Trophoblast cell (in vitro differentiated cells and primary cell): ENCODE results near the gene LRIT2.

Experiments
- DNase-seq, 2 donors: peaks; one replicate each; pipeline ENCODE4 v3.0.0-alpha.2; 2016
- H2AFZ ChIP-seq: 2 replicates; pipeline ENCODE4 v1.6.1; 2013; ENCODE audit warnings: low read length, moderate library complexity, mild to moderate bottlenecking; ENCODE audit not compliant: insufficient read depth, poor library complexity
- H2AK5ac ChIP-seq: 2 replicates; pipeline ENCODE4 v1.6.1; 2013; ENCODE audit warnings: mild to moderate bottlenecking, low read length
- H2BK120ac ChIP-seq: 2 replicates; pipeline ENCODE4 v1.6.1; 2013; ENCODE audit warnings: low read length, mild to moderate bottlenecking, moderate library complexity; ENCODE audit not compliant: insufficient read depth, poor library complexity
- H2BK12ac ChIP-seq: 2 replicates; pipeline ENCODE4 v1.6.1; 2013; ENCODE audit warnings: mild to moderate bottlenecking, low read length, moderate library complexity
- H2BK5ac ChIP-seq: 2 replicates; pipeline ENCODE4 v1.6.1; 2013; ENCODE audit warnings: low read length, low read depth, moderate library complexity, mild to moderate bottlenecking; ENCODE audit not compliant: poor library complexity
- H3K14ac ChIP-seq: 2 replicates; pipeline ENCODE4 v1.6.1; 2013; ENCODE audit warnings: mild to moderate bottlenecking, low read length
- H3K18ac ChIP-seq: 2 replicates; pipeline ENCODE4 v1.6.1; 2013; ENCODE audit warnings: mild to moderate bottlenecking, low read length
- H3K23ac ChIP-seq: 2 replicates; pipeline ENCODE4 v1.6.1; 2013; ENCODE audit warnings: low read length
- H3K27ac ChIP-seq: 2 replicates; pipeline ENCODE4 v1.5.1; 2013; ENCODE audit warnings: low read depth, mild to moderate bottlenecking, inconsistent platforms, low read length, moderate library complexity
- H3K27me3 ChIP-seq: 2 replicates; pipeline ENCODE4 v1.6.1; 2013; ENCODE audit warnings: inconsistent platforms, mild to moderate bottlenecking, low read length, moderate library complexity; ENCODE audit not compliant: insufficient read depth
- H3K36me3 ChIP-seq, 2 experiments: 1 replicate in 1 of 2; 2 replicates in 1 of 2; pipeline ENCODE4 v1.6.1; 2013; ENCODE audit warnings: low read length in 2 of 2, mild to moderate bottlenecking in 2 of 2, moderate library complexity in 1 of 2; ENCODE audit not compliant: insufficient read depth in 2 of 2, control insufficient read depth in 1 of 2
- H3K4ac ChIP-seq: 2 replicates; pipeline ENCODE4 v1.6.1; 2013; ENCODE audit warnings: low read depth, mild to moderate bottlenecking, low read length, moderate library complexity
- H3K4me1 ChIP-seq, 2 experiments: 1 replicate in 1 of 2; 2 replicates in 1 of 2; pipeline ENCODE4 v1.6.1; 2013; ENCODE audit warnings: low read length in 2 of 2, mild to moderate bottlenecking in 2 of 2, moderate library complexity in 1 of 2; ENCODE audit not compliant: insufficient read depth in 2 of 2, control insufficient read depth in 1 of 2
- H3K4me2 ChIP-seq: 2 replicates; pipeline ENCODE4 v1.6.1; 2013; ENCODE audit warnings: inconsistent platforms, mild to moderate bottlenecking, low read length, moderate library complexity
- H3K4me3 ChIP-seq: 2 replicates; pipeline ENCODE4 v1.5.1; 2013; ENCODE audit warnings: mild to moderate bottlenecking, low read depth, low read length, inconsistent platforms
- H3K79me1 ChIP-seq: one replicate; pipeline ENCODE4 v1.6.1; 2013; ENCODE audit warnings: low read length
- H3K79me2 ChIP-seq: 2 replicates; pipeline ENCODE4 v1.6.1; 2013; ENCODE audit warnings: low read length, mild to moderate bottlenecking; ENCODE audit not compliant: control insufficient read depth, insufficient read depth, poor library complexity
- H3K9ac ChIP-seq: 2 replicates; pipeline ENCODE4 v1.6.1; 2013; ENCODE audit warnings: mild to moderate bottlenecking, low read length
- H3K9me3 ChIP-seq: 2 replicates; pipeline ENCODE4 v1.6.1; 2013; ENCODE audit warnings: low read depth, mild to moderate bottlenecking, control low read depth, inconsistent platforms, low read length; ENCODE audit not compliant: insufficient read depth
- H4K12ac ChIP-seq: 2 replicates; pipeline ENCODE4 v1.6.1; 2013; ENCODE audit warnings: low read depth, mild to moderate bottlenecking, low read length, moderate library complexity
- H4K8ac ChIP-seq: 2 replicates; pipeline ENCODE4 v1.6.1; 2013; ENCODE audit warnings: low read depth, mild to moderate bottlenecking, low read length, moderate library complexity
- H4K91ac ChIP-seq: one replicate; pipeline ENCODE4 v1.6.1; 2013; ENCODE audit warnings: low read depth, mild to moderate bottlenecking, low read length, moderate library complexity
- WGBS: extraction: QIAGEN DNeasy Blood & Tissue Kit; methylation state at CpG from one replicate; pipeline ENCODE4 v1.1.7; 2013; ENCODE audit warnings: missing lambda C conversion rate; ENCODE audit not compliant: insufficient read length, insufficient coverage; ENCODE audit errors: extremely low coverage; 5-methylcytosine and 5-hydroxymethylcytosine counted together

Gene LRIT2

DNA sequence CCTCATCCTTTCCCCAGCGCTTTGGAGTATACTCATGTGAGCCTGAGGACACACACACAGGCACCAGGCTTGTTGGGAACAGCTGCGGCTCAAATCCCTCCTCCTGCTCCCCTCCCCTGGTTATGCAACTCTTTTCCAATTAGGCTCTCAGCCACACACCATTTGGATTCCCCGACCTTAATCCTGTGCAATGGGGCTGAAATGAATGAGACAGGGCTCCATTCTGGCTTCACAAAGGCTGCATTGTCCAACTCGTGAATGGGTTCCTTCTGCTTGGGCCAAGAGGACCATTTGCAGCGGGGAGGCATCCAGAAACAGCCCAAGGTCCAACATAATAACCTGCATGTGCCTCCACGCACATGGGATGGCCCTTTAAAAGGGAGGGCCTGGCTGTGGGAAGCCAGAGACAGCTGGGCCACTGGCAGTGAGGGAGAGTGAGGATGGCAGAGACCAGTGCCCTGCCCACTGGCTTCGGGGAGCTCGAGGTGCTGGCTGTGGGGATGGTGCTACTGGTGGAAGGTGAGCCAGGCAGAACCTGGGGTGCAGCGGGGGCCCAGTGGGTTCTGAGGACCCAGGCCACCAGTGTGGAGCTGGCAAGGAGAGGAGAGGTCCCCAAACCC, 19.4 kb upstream of the LRIT2 start, which contains the start of gene RGR:
RGR (plus strand) TSS at position 403 of the 620 bp plus-strand sequence; CDS start at position 441, 38 bp downstream.
- Histone ChIP-seq H3K27ac (no peak within 1 kb of the TSS), H2BK120ac (no peak within 1 kb of the TSS), H3K79me2 (no peaks in the 10 kb centered on the region), H2BK5ac (no peak within 1 kb of the TSS), H3K18ac (no peak within 1 kb of the TSS), H3K27me3 (no peaks in the 10 kb centered on the region), H3K4me2 (no peak within 1 kb of the TSS), H2AK5ac (no peak within 1 kb of the TSS), H3K79me1 (no peaks in the 10 kb centered on the region), H3K9ac (no peak within 1 kb of the TSS), H3K4me3 (no peak within 1 kb of the TSS), H4K8ac (no peak within 1 kb of the TSS), H3K23ac (no peak within 1 kb of the TSS), H2AFZ (no peak within 1 kb of the TSS), H3K36me3 (no peaks in the 10 kb centered on the region), H3K9me3 (no peaks in the 10 kb centered on the region), H3K14ac (no peak within 1 kb of the TSS), H4K12ac (no peak within 1 kb of the TSS), H2BK12ac (no peak within 1 kb of the TSS), H3K4ac (no peak within 1 kb of the TSS), H4K91ac (no peak within 1 kb of the TSS), H3K4me1 (no peaks in the 10 kb centered on the region)
- no CpG with 5 or more reads among the region's 9 CpGs for WGBS
- DNase-seq: no peak

GRCh38 chr10:84243759-84244158, 18.4 kb upstream of the LRIT2 start:
- no peak overlapping the region for H4K12ac ChIP-seq
- no peak overlapping the region for H2BK5ac ChIP-seq
- H3K18ac ChIP-seq: no peak overlapping the region
- H3K27me3 ChIP-seq: no peaks in the 10 kb centered on the region
- no peaks in the 10 kb centered on the region for H3K36me3 ChIP-seq
- no peak overlapping the region for H3K9ac ChIP-seq
- DNase-seq: peak; percentile 82 to 95
- H3K79me1 ChIP-seq: no peaks in the 10 kb centered on the region
- H3K4me2 ChIP-seq: no peak overlapping the region
- no peaks in the 10 kb centered on the region for H3K4me1 ChIP-seq
- no peaks in the 10 kb centered on the region for H3K79me2 ChIP-seq
- H3K23ac ChIP-seq: no peak overlapping the region
- no peak overlapping the region for H3K4me3 ChIP-seq
- no peak overlapping the region for H4K8ac ChIP-seq
- H2AK5ac ChIP-seq: no peak overlapping the region
- H3K27ac ChIP-seq: no peak overlapping the region
- WGBS: no CpG with 5 or more reads among the region's 3 CpGs
- H3K4ac ChIP-seq: no peak overlapping the region
- H2AFZ ChIP-seq: no peak overlapping the region
- no peak overlapping the region for H2BK120ac ChIP-seq
- H3K14ac ChIP-seq: no peak overlapping the region
- H4K91ac ChIP-seq: no peak overlapping the region
- no peaks in the 10 kb centered on the region for H3K9me3 ChIP-seq
- H2BK12ac ChIP-seq: no peak overlapping the region

- Histone ChIP-seq H2AFZ (no peak within 1 kb of the TSS), H3K27me3 (no peaks in the 10 kb centered on the region), H3K36me3 (no peaks in the 10 kb centered on the region), H3K23ac (no peak within 1 kb of the TSS), H4K91ac (no peak within 1 kb of the TSS), H3K9me3 (peaks cover 1% of the 10 kb centered on the region), H3K4me3 (no peak within 1 kb of the TSS), H3K79me1 (no peaks in the 10 kb centered on the region), H3K27ac (no peak within 1 kb of the TSS), H2BK120ac (no peak within 1 kb of the TSS), H3K4me1 (no peaks in the 10 kb centered on the region), H3K9ac (no peak within 1 kb of the TSS), H2BK12ac (no peak within 1 kb of the TSS), H2BK5ac (no peak within 1 kb of the TSS), H4K8ac (no peak within 1 kb of the TSS), H3K18ac (no peak within 1 kb of the TSS), H3K14ac (no peak within 1 kb of the TSS), H3K79me2 (no peaks in the 10 kb centered on the region), H4K12ac (no peak within 1 kb of the TSS), H2AK5ac (no peak within 1 kb of the TSS), H3K4me2 (no peak within 1 kb of the TSS), H3K4ac (no peak within 1 kb of the TSS)
- WGBS: no CpG with 5 or more reads among the region's 13 CpGs
- no peak for DNase-seq
Observed at GRCh38 chr10:84241185-84241790, 15.9 kb upstream of the LRIT2 start, which contains the start of gene LRIT1. Gene LRIT1 (minus strand): TSS chr10:84241546. CDS start chr10:84241439, 107 bp downstream.

DNA sequence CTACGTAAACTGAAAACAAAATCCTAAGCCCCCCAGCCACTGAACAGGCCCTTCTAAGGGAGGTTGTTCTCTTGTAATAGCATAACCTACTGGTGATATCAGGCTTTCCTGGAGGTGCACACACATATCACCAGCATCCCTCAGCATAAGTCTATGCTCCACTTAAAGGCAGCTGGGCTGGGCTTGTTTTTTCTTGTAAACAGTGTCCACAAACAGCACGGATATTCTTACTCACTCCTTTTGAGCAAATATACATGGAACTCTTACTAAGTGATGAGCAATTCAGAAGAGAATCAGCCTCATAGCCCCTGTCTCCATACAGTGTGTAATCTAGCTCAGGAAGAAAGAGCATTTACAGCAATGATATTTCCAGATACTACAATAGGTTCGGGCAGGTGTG, 13.6 kb upstream of the LRIT2 start:
- H3K4me3 ChIP-seq: no peak overlapping the region
- no peak overlapping the region for H4K12ac ChIP-seq
- H2AFZ ChIP-seq: no peak overlapping the region
- H3K4me2 ChIP-seq: no peak overlapping the region
- H3K79me1 ChIP-seq: no peaks in the 10 kb centered on the region
- H2BK12ac ChIP-seq: no peak overlapping the region
- no peak overlapping the region for H4K91ac ChIP-seq
- no peaks in the 10 kb centered on the region for H3K27me3 ChIP-seq
- H3K23ac ChIP-seq: no peak overlapping the region
- H4K8ac ChIP-seq: no peak overlapping the region
- H3K9ac ChIP-seq: no peak overlapping the region
- H3K27ac ChIP-seq: no peak overlapping the region
- WGBS: no CpG with 5 or more reads among the region's 3 CpGs
- no peak overlapping the region for H3K18ac ChIP-seq
- H2AK5ac ChIP-seq: no peak overlapping the region
- no peaks in the 10 kb centered on the region for H3K4me1 ChIP-seq
- H3K4ac ChIP-seq: no peak overlapping the region
- no peak overlapping the region for H3K14ac ChIP-seq
- no peak overlapping the region for H2BK120ac ChIP-seq
- no peak for DNase-seq
- peaks cover 1% of the 10 kb centered on the region for H3K9me3 ChIP-seq
- no peaks in the 10 kb centered on the region for H3K36me3 ChIP-seq
- no peaks in the 10 kb centered on the region for H3K79me2 ChIP-seq
- H2BK5ac ChIP-seq: no peak overlapping the region
